HepG2 (cell line): ENCODE data around the gene ZNF585A. TPM values are rescaled to one million over a fixed set of nuclear protein-coding genes. Genes with fewer than 3 reads are reported as not detected.
A peak's percentile ranks its signal among the peaks of the same experiment; 100 is the strongest.

Experiments
- ATRX ChIP-seq: sonication (generic); formaldehyde crosslinking; IDR thresholded peaks from 2 replicates; pipeline ENCODE4 v1.4.0; 2020; ENCODE audit warnings: missing genetic modification reagents, borderline replicate concordance
- ELF1 ChIP-seq: sonication (generic); formaldehyde crosslinking; IDR thresholded peaks from 2 replicates; pipeline ENCODE4 v1.4.0; 2020; ENCODE audit warnings: missing genetic modification reagents
- FUBP1 ChIP-seq: sonication (generic); formaldehyde crosslinking; IDR thresholded peaks from 2 replicates; pipeline ENCODE4 v1.5.1; 2020; ENCODE audit warnings: missing genetic modification reagents, mild to moderate bottlenecking, borderline replicate concordance
- NBN ChIP-seq: fragments of 450-650 bp; conservative IDR thresholded peaks from 2 replicates; pipeline ENCODE4 v1.6.1; 2017
- RAD51 ChIP-seq: fragments of 450-650 bp; IDR thresholded peaks from 2 replicates; pipeline ENCODE4 v1.6.1; 2016; ENCODE audit warnings: borderline replicate concordance
- SMAD3 ChIP-seq: sonication (generic); formaldehyde crosslinking; IDR thresholded peaks from 2 replicates; pipeline ENCODE4 v1.4.0; 2020; ENCODE audit warnings: missing genetic modification reagents
- SSRP1 ChIP-seq: IDR thresholded peaks from 2 replicates; pipeline ENCODE4 v1.6.1; 2016; ENCODE audit warnings: control low read depth
- THAP9 ChIP-seq: sonication (generic); formaldehyde crosslinking; IDR thresholded peaks from 2 replicates; pipeline ENCODE4; 2020; ENCODE audit warnings: missing genetic modification reagents, mild to moderate bottlenecking, borderline replicate concordance
- ZBTB7A ChIP-seq: sonication (generic); formaldehyde crosslinking; IDR thresholded peaks from 2 replicates; pipeline ENCODE4 v1.8.0; 2022; ENCODE audit warnings: mild to moderate bottlenecking, missing genetic modification reagents
- ZGPAT ChIP-seq: IDR thresholded peaks from 2 replicates; pipeline ENCODE4 v1.6.1; 2016; ENCODE audit warnings: mild to moderate bottlenecking
- ZNF12 ChIP-seq: sonication (generic); formaldehyde crosslinking; IDR thresholded peaks from 2 replicates; pipeline ENCODE4 v1.5.0; 2020; ENCODE audit warnings: missing genetic modification reagents
- ZNF18 ChIP-seq: sonication (generic); formaldehyde crosslinking; IDR thresholded peaks from 2 replicates; pipeline ENCODE4 v1.8.0; 2022; ENCODE audit warnings: mild to moderate bottlenecking, missing genetic modification reagents; ENCODE audit not compliant: insufficient replicate concordance
- ZNF263 ChIP-seq: sonication (generic); formaldehyde crosslinking; IDR thresholded peaks from 2 replicates; pipeline ENCODE4 v1.4.0; 2020; ENCODE audit warnings: missing genetic modification reagents
- ZNF737 ChIP-seq: sonication (generic); formaldehyde crosslinking; IDR thresholded peaks from 2 replicates; pipeline ENCODE4 v1.5.0; 2020; ENCODE audit warnings: missing genetic modification reagents, mild to moderate bottlenecking, borderline replicate concordance
- ZSCAN30 ChIP-seq: sonication (generic); formaldehyde crosslinking; IDR thresholded peaks from 2 replicates; pipeline ENCODE4 v1.5.0; 2020; ENCODE audit warnings: mild to moderate bottlenecking, missing genetic modification reagents
- polyA plus RNA-seq, 8 experiments: library from polyadenylated mRNA; depleted of rRNA in 3 of 8; stranded (reverse) in 7 of 8; unstranded in 1 of 8; fragments of >200 nt; fragmentation: Illumina TruSeq in 4 of 8; extraction: Trizol in 4 of 8; gene quantifications; 2 replicates each; pipeline versions ENCODE4 v1.2.1 to v1.2.3, GENCODE V29; 2011 to 2016; ENCODE audit warnings: low read depth in 4 of 8, missing spikeins in 1 of 8, mixed read lengths in 1 of 8; ENCODE audit not compliant: insufficient read depth in 1 of 8
- total RNA-seq, 5 experiments: library from RNA; depleted of rRNA; stranded (reverse); fragments of >200 nt; fragmentation: Illumina TruSeq; extraction: Trizol; gene quantifications; 2 replicates each; pipeline ENCODE4 v1.2.3, GENCODE V29; 2016; ENCODE audit warnings: low read depth in 1 of 5
- TF ChIP-seq, protein P1 (sequence below): sonication (generic); formaldehyde crosslinking; IDR thresholded peaks from 2 replicates; pipeline ENCODE4 v1.4.0; 2020; ENCODE audit warnings: missing genetic modification reagents
- TF ChIP-seq, protein P2 (sequence below): sonication (generic); formaldehyde crosslinking; IDR thresholded peaks from 2 replicates; pipeline ENCODE4 v1.8.1; 2023; ENCODE audit warnings: mild to moderate bottlenecking, missing genetic modification reagents, borderline replicate concordance

Gene ZNF585A
- total and polyA plus RNA-seq, 2 of the 13 experiments (the other 11 are each of a cell fraction or from before 2014, with no cell fraction given) = 7.1 to 8.5 TPM

DNA sequence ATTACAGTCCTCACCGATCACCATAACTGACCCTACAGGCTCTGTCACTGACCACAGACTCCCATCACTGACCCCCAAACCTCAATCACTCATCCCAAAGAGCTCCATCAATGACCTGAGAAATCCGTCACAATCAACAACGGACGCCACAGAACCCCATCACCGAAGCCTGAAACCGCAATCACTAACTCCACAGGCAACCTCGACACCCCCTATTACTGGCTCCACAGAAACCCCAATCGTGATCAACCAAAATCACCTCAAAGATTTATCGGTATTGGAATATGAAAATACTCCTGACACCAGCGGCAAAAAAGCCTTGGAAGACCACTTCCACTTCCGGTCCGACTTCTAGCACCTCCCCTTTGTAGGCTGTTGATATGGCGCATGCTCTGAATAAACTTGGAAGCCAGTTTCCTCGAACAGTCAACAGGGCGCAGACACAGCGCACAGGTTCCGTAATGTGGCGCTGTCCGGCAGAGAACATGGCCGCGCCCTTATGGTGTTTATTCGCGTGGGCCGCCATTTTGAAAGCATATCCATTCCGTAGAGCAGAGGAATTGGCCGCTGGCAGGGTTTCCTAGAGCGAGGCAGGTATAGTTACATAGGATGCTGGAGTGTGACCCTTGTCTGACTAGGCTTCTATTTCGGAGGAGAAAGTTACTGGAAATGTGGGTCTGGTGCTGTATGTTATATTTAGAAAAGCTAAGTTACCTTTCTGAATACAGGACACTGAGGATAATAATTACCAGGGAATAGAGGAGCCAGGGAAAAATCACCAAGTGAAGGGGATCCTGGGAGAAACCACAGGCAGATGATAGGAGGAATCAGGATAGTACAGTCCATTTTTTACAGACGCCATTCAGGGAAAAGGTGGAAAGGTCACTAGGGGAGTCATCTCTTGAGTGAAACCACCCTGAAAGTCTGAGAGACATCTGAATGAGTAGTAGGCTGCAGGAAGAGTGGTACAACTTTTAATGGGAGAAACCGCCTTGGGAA, at the start of gene ZNF585A (continued):
- no peak for TF ChIP-seq ZBTB7A (CRISPR knock-in tag)
- TF ChIP-seq ZNF263 = no peak
- no peak for TF ChIP-seq NBN
- TF ChIP-seq, protein P1, sequence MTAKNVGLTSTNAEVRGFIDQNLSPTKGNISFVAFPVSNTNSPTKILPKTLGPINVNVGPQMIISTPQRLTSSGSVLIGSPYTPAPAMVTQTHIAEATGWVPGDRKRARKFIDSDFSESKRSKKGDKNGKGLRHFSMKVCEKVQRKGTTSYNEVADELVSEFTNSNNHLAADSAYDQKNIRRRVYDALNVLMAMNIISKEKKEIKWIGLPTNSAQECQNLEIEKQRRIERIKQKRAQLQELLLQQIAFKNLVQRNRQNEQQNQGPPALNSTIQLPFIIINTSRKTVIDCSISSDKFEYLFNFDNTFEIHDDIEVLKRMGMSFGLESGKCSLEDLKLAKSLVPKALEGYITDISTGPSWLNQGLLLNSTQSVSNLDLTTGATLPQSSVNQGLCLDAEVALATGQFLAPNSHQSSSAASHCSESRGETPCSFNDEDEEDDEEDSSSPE (CRISPR knock-in tag) = peak; percentile 24
- TF ChIP-seq FUBP1 (CRISPR knock-in tag) = no peak
- TF ChIP-seq ZGPAT (CRISPR knock-in tag) = peak; percentile 60
- TF ChIP-seq ZSCAN30 = 0 out of 2 replicates have a peak, but pooled peaks have one; percentile 48
- TF ChIP-seq ELF1 (CRISPR knock-in tag) = peak; percentile 90
- TF ChIP-seq ZNF12 (CRISPR knock-in tag) = 0 out of 2 replicates have a peak, but pooled peaks have one; percentile 35
- TF ChIP-seq SSRP1 = no peak
- no peak for TF ChIP-seq RAD51
- TF ChIP-seq, protein P2, sequence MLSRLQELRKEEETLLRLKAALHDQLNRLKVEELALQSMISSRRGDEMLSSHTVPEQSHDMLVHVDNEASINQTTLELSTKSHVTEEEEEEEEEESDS (CRISPR knock-in tag) = 0 out of 2 replicates have a peak, but pooled peaks have one; percentile 72
- TF ChIP-seq ATRX (CRISPR knock-in tag) = no peak
- TF ChIP-seq THAP9 (CRISPR knock-in tag) = 0 out of 2 replicates have a peak, but pooled peaks have one; percentile 67
- TF ChIP-seq ZNF18 (CRISPR knock-in tag) = no peak
- TF ChIP-seq ZNF737 (CRISPR knock-in tag) = no peak
- TF ChIP-seq SMAD3 (CRISPR knock-in tag) = 0 out of 2 replicates have a peak, but pooled peaks have one; percentile 43
